Measurements from ENCODE around the gene GC. TPM values are rescaled to one million over a fixed set of nuclear protein-coding genes. Genes with fewer than 3 reads are reported as not detected.

The GC gene
- total RNA-seq, 6 experiments from 2014 or later, result 2,822 to 4,781 (median 3,863) TPM

DNA sequence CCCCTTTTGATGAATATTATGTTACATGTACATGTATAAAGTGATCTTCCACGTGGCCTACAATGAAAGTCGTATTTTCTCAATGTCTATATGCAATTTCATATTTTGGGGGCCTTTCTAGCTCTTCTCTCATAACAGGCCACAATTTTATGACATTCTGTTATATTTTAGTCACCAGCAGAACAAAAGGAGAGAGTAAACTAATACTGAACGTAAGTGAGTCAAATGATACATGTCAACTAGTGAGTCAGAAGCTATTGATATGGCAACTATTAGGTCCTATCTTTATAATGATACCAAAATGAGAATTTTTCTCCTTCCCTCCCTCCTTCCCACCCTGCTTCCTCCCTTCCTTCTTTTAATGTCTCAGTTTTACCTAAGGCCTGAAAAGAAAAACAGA lies 14.4 kb downstream of the GC start:
- Histone ChIP-seq H3K27ac (no peak overlapping the region), H3K4me3 (no peak overlapping the region), H3K4me1 (peaks cover 0 to 11% (median 5%) of the 10 kb centered on the region in 4 donors), H3K36me3 (peaks cover 0 to 51% (median 28%) of the 10 kb centered on the region in 4 donors), H3K27me3 (no peaks in the 10 kb centered on the region), H3K9me3 (no peaks in the 10 kb centered on the region)
- WGBS (ENCODE audit: insufficient coverage, low coverage, low lambda C conversion rate, missing lambda C conversion rate), result 75% methylated on average over 3 of the region's 3 CpGs
- TF ChIP-seq POLR2A (IDR thresholded peaks at IDR 0.05), result no peak
- TF ChIP-seq, protein P1, sequence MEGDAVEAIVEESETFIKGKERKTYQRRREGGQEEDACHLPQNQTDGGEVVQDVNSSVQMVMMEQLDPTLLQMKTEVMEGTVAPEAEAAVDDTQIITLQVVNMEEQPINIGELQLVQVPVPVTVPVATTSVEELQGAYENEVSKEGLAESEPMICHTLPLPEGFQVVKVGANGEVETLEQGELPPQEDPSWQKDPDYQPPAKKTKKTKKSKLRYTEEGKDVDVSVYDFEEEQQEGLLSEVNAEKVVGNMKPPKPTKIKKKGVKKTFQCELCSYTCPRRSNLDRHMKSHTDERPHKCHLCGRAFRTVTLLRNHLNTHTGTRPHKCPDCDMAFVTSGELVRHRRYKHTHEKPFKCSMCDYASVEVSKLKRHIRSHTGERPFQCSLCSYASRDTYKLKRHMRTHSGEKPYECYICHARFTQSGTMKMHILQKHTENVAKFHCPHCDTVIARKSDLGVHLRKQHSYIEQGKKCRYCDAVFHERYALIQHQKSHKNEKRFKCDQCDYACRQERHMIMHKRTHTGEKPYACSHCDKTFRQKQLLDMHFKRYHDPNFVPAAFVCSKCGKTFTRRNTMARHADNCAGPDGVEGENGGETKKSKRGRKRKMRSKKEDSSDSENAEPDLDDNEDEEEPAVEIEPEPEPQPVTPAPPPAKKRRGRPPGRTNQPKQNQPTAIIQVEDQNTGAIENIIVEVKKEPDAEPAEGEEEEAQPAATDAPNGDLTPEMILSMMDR (IDR thresholded peaks at IDR 0.05), result no peak
- intact Hi-C loops (cut with DNase I), result no loop called here
- no peak for DNase-seq
- ATAC-seq, result no peak

DNA sequence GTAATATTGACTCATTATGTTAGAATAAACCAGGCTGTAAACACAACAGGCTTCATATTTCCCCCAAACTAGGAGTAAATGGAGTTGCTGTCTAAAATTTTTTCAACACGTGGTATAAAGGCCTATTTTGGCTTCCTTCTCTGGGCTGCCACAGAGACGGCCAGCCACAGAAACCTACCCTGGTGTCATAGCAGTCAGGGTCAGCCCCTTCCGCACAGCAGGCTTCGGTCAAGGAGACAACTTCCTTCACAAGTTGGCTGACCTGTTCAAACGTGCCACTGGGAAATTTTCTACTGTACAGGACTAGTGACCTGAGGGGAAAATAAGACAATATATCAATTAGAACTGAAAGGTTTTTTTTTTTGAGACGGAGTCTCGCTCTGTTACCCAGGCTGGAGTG lies 15.8 kb downstream of the GC start:
- ATAC-seq (no peak), DNase-seq (no peak)
- TF ChIP-seq POLR2A (IDR thresholded peaks at IDR 0.05), result no peak
- TF ChIP-seq, protein P1 (IDR thresholded peaks at IDR 0.05), result no peak
- 57% methylated on average over 5 of the region's 7 CpGs for WGBS (ENCODE audit: insufficient coverage, low coverage, low lambda C conversion rate, missing lambda C conversion rate)
- H3K27ac ChIP-seq, result no peak overlapping the region
- peaks cover 0 to 64% (median 34%) of the 10 kb centered on the region in 4 donors for H3K36me3 ChIP-seq
- H3K27me3 ChIP-seq, result no peaks in the 10 kb centered on the region
- intact Hi-C loops (cut with DNase I), result no loop called here
- no peaks in the 10 kb centered on the region for H3K9me3 ChIP-seq
- H3K4me1 ChIP-seq, result peaks cover 0 to 11% (median 5%) of the 10 kb centered on the region in 4 donors
- no peak overlapping the region for H3K4me3 ChIP-seq

DNA sequence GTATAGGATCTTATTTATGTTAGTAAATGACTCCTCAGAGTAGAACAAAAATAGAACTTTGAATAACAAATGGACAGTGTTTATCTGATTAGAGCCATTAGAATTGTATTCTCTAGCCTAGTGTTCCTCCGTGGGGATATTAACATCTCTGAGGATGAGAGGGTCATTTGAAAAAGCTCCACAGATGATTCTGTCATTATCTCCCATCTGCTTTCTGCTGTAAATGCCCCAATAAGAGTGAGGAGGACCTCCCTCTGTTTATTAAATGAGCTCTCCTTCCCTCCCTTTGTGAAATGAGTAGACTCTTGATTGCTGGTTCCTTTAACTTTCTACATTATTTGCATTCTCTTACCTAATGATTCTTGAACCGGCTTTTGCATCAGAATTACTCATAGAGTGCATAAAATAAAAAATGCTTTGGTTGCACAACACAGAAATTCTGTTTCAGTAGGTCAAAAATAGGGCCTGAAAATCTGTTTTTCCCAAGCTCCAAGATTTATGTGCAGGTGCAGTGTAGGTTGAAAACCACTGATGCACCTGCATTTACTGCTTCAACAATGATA lies 18.0 kb downstream of the GC start:
- intact Hi-C loops (cut with DNase I), result no loop called here
- DNase-seq (no peak), ATAC-seq (no peak)
- no peaks in the 10 kb centered on the region for H3K9me3 ChIP-seq
- H3K27me3 ChIP-seq, result no peaks in the 10 kb centered on the region
- H3K27ac ChIP-seq, result no peak overlapping the region
- peaks cover 0 to 9% (median 3%) of the 10 kb centered on the region in 4 donors for H3K4me1 ChIP-seq
- peaks cover 0 to 87% (median 46%) of the 10 kb centered on the region in 4 donors for H3K36me3 ChIP-seq
- TF ChIP-seq POLR2A (IDR thresholded peaks at IDR 0.05), result no peak
- TF ChIP-seq, protein P1 (IDR thresholded peaks at IDR 0.05), result no peak
- WGBS (ENCODE audit: insufficient coverage, low coverage, low lambda C conversion rate, missing lambda C conversion rate), result 45% methylated on average over 2 of the region's 2 CpGs
- H3K4me3 ChIP-seq, result no peak overlapping the region

DNA sequence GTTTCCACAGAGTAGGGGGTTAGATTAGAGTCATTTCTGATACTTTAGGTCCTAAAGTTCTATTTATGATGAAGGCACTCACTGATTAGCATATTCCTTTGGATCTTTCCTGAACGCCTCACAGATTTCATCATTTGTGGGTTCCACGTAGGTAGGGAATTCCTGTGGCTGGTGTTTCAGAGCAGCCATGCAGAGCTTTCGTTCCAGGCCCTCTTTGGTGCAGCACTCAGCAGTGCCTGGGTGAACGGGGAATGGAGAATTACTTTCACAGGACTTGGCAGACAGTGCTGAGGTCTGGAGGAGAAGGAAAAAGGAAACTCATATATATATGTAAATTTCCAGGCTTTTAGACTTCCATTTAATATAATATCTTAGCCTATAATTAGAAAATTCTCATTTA lies 18.5 kb downstream of the GC start:
- peaks cover 0 to 92% (median 47%) of the 10 kb centered on the region in 4 donors for H3K36me3 ChIP-seq
- no peaks in the 10 kb centered on the region for H3K9me3 ChIP-seq
- WGBS (ENCODE audit: insufficient coverage, low coverage, low lambda C conversion rate, missing lambda C conversion rate), result 65% methylated on average over 4 of the region's 4 CpGs
- intact Hi-C loops (cut with DNase I), result no loop called here
- H3K27ac ChIP-seq, result no peak overlapping the region
- H3K27me3 ChIP-seq, result no peaks in the 10 kb centered on the region
- no peak for TF ChIP-seq POLR2A (IDR thresholded peaks at IDR 0.05)
- TF ChIP-seq, protein P1 (IDR thresholded peaks at IDR 0.05), result no peak
- peak in 1 of 4 donors; percentile 11 for ATAC-seq
- peaks cover 0 to 6% (median under 1%) of the 10 kb centered on the region in 4 donors for H3K4me1 ChIP-seq
- no peak overlapping the region for H3K4me3 ChIP-seq
- DNase-seq, result no peak
